ENCODE measurements around the gene GAREM1. TPM values are rescaled to one million over a fixed set of nuclear protein-coding genes. Genes with fewer than 3 reads are reported as not detected.
"Not testable (repeated sequence)": the region's sequence is repeated elsewhere in the genome, so short reads cannot be mapped to it uniquely, and the experiment has no call there.

The GAREM1 gene
- polyA plus RNA-seq, 4 donors, result 28.5 to 35.6 (median 31.7) TPM

- no peak for DNase-seq (ENCODE audit: low read depth in 4 of 4, low spot score in 3 of 4)
Measured at GRCh38 chr18:32299484-32299883, 171.2 kb downstream of the GAREM1 start.

GRCh38 chr18:32298171-32298667, 172.5 kb downstream of the GAREM1 start:
- DNase-seq (ENCODE audit: low read depth in 4 of 4, low spot score in 3 of 4), result no peak

- DNase-seq (ENCODE audit: low read depth in 4 of 4, low spot score in 3 of 4), result no peak
Measured at GRCh38 chr18:32297579-32298170, 173.0 kb downstream of the GAREM1 start.

GRCh38 chr18:32296851-32297250, 173.8 kb downstream of the GAREM1 start:
- no peak for DNase-seq (ENCODE audit: low read depth in 4 of 4, low spot score in 3 of 4)

GRCh38 chr18:32295604-32296003, 175.1 kb downstream of the GAREM1 start:
- no peak for DNase-seq (ENCODE audit: low read depth in 4 of 4, low spot score in 3 of 4)

- DNase-seq (ENCODE audit: low read depth in 4 of 4, low spot score in 3 of 4), result no peak
Measured at GRCh38 chr18:32293107-32293506, 177.6 kb downstream of the GAREM1 start.

GRCh38 chr18:32291623-32292022, 179.1 kb downstream of the GAREM1 start:
- not testable (repeated sequence) for DNase-seq (ENCODE audit: low read depth in 4 of 4, low spot score in 3 of 4)

- no peak for DNase-seq (ENCODE audit: low read depth in 4 of 4, low spot score in 3 of 4)
Measured at GRCh38 chr18:32290810-32291209, 179.9 kb downstream of the GAREM1 start.

- DNase-seq (ENCODE audit: low read depth in 4 of 4, low spot score in 3 of 4), result no peak
Measured at GRCh38 chr18:32289483-32290075, 181.1 kb downstream of the GAREM1 start.

- DNase-seq (ENCODE audit: low read depth in 4 of 4, low spot score in 3 of 4), result no peak
Measured at GRCh38 chr18:32287873-32288272, 182.8 kb downstream of the GAREM1 start.

- DNase-seq (ENCODE audit: low read depth in 4 of 4, low spot score in 3 of 4), result no peak
Measured at GRCh38 chr18:32287249-32287648, 183.4 kb downstream of the GAREM1 start.

GRCh38 chr18:32286749-32287148, 183.9 kb downstream of the GAREM1 start:
- no peak for DNase-seq (ENCODE audit: low read depth in 4 of 4, low spot score in 3 of 4)

GRCh38 chr18:32284284-32284683, 186.4 kb downstream of the GAREM1 start:
- no peak for DNase-seq (ENCODE audit: low read depth in 4 of 4, low spot score in 3 of 4)

- DNase-seq (ENCODE audit: low read depth in 4 of 4, low spot score in 3 of 4), result no peak
Measured at GRCh38 chr18:32280911-32281310, 189.8 kb downstream of the GAREM1 start.

- DNase-seq (ENCODE audit: low read depth in 4 of 4, low spot score in 3 of 4), result no peak
Measured at GRCh38 chr18:32280188-32280783, 190.4 kb downstream of the GAREM1 start.

- no peak for DNase-seq (ENCODE audit: low read depth in 4 of 4, low spot score in 3 of 4)
Measured at GRCh38 chr18:32278177-32278799, 192.4 kb downstream of the GAREM1 start.

- DNase-seq (ENCODE audit: low read depth in 4 of 4, low spot score in 3 of 4), result no peak
Measured at GRCh38 chr18:32277549-32277948, 193.1 kb downstream of the GAREM1 start.

GRCh38 chr18:32276906-32277305, 193.8 kb downstream of the GAREM1 start:
- DNase-seq (ENCODE audit: low read depth in 4 of 4, low spot score in 3 of 4), result no peak

GRCh38 chr18:32276256-32276655, 194.4 kb downstream of the GAREM1 start:
- DNase-seq (ENCODE audit: low read depth in 4 of 4, low spot score in 3 of 4), result no peak

GRCh38 chr18:32275221-32275620, 195.5 kb downstream of the GAREM1 start:
- no peak for DNase-seq (ENCODE audit: low read depth in 4 of 4, low spot score in 3 of 4)

- DNase-seq (ENCODE audit: low read depth in 4 of 4, low spot score in 3 of 4), result no peak
Measured at GRCh38 chr18:32274307-32274706, 196.4 kb downstream of the GAREM1 start.

Measured in right renal pelvis (tissue), 4 donors.